SK-N-SH (cell line): ENCODE results near the gene LYZL6. TPM values are rescaled to one million over a fixed set of nuclear protein-coding genes. Genes with fewer than 3 reads are reported as not detected.

Experiments used
- CTCF ChIA-PET: fragments of 300-600, 350-600 bp; formaldehyde crosslinking; extraction: SDS; loops from one replicate; lab custom pipeline; 2021; lab: Yijun Ruan, JAX
- POLR2A ChIA-PET: fragments of 350-600 bp; sonication (Branson Sonifier 250); formaldehyde crosslinking; extraction: SDS; loops from one replicate; lab custom pipeline; 2020; ENCODE audit warnings: antibody characterized with exemption, inconsistent platforms; lab: Yijun Ruan, JAX
- DNase-seq: peaks from one replicate; pipeline ENCODE4 v3.0.0; 2012
- H2AFZ ChIP-seq: fragments of 200-600 bp; sonication (generic); 2 replicates; pipeline ENCODE4 v1.8.1; 2016; ENCODE audit warnings: antibody characterized with exemption, mild to moderate bottlenecking, low read depth
- H3F3A ChIP-seq: fragments of 200-600 bp; sonication (generic); replicated peaks from 2 replicates; pipeline ENCODE3; 2016; ENCODE audit warnings: antibody characterized with exemption, mild to moderate bottlenecking; ENCODE audit not compliant: insufficient read depth
- H3K27ac ChIP-seq, 2 experiments: fragments of 200-500 bp in 1 of 2; fragments of 200-600 bp in 1 of 2; sonication (Bioruptor generic) in 1 of 2; sonication (generic), shearing (Covaris generic) in 1 of 2; 2 replicates each; pipeline versions ENCODE4 v1.5.1 to v1.6.1; 2014 to 2016; ENCODE audit warnings: low read depth in 2 of 2, inconsistent platforms in 1 of 2, low read length in 1 of 2, mild to moderate bottlenecking in 1 of 2, mixed read lengths in 1 of 2
- H3K27me3 ChIP-seq: fragments of 200-600 bp; sonication (generic), shearing (Covaris generic); 2 replicates; pipeline ENCODE4 v1.6.1; 2016; ENCODE audit warnings: mixed run types; ENCODE audit not compliant: insufficient read depth
- H3K36me3 ChIP-seq, 2 experiments: fragments of 200-500 bp in 1 of 2; fragments of 200-600 bp in 1 of 2; sonication (Bioruptor generic) in 1 of 2; sonication (generic) in 1 of 2; replicated peaks in 1 of 2; 2 replicates each; pipeline versions ENCODE3 to v1.5.1; 2014 to 2016; ENCODE audit warnings: low read length in 1 of 2, mild to moderate bottlenecking in 1 of 2; ENCODE audit not compliant: insufficient read depth in 2 of 2, control insufficient read depth in 1 of 2
- H3K4me1 ChIP-seq, 2 experiments: fragments of 200-500 bp in 1 of 2; fragments of 200-600 bp in 1 of 2; sonication (Bioruptor generic) in 1 of 2; sonication (generic), shearing (Covaris generic) in 1 of 2; 2 replicates each; pipeline versions ENCODE4 v1.5.1 to v1.6.1; 2014 to 2016; ENCODE audit warnings: low read depth in 1 of 2, low read length in 1 of 2, mixed run types in 1 of 2; ENCODE audit not compliant: insufficient read depth in 2 of 2, control insufficient read depth in 1 of 2
- H3K4me2 ChIP-seq: fragments of 200-600 bp; sonication (generic), shearing (Covaris generic); 2 replicates; pipeline ENCODE4 v1.6.1; 2017; ENCODE audit warnings: mixed run types
- H3K4me3 ChIP-seq, 2 experiments: fragments of 200-500 bp in 1 of 2; fragments of 200-600 bp in 1 of 2; sonication (Bioruptor generic) in 1 of 2; sonication (generic), shearing (Covaris generic) in 1 of 2; 2 replicates each; pipeline versions ENCODE4 v1.5.1 to v1.8.1; 2014 to 2016; ENCODE audit warnings: low read depth in 2 of 2, inconsistent platforms in 1 of 2, low read length in 1 of 2, mild to moderate bottlenecking in 1 of 2, mixed read lengths in 1 of 2, moderate library complexity in 1 of 2
- H3K79me2 ChIP-seq: fragments of 200-600 bp; sonication (generic); 2 replicates; pipeline ENCODE4 v1.8.1; 2017; ENCODE audit warnings: mild to moderate bottlenecking; ENCODE audit not compliant: insufficient read depth
- H3K9ac ChIP-seq: fragments of 200-600 bp; sonication (generic); 2 replicates; pipeline ENCODE4 v1.6.1; 2017; ENCODE audit warnings: mixed run types
- H3K9me2 ChIP-seq: fragments of 200-600 bp; sonication (generic); 2 replicates; pipeline ENCODE4 v1.6.1; 2017; ENCODE audit warnings: mixed run types
- H3K9me3 ChIP-seq: fragments of 200-600 bp; sonication (generic); 2 replicates; pipeline ENCODE4 v1.6.1; 2017; ENCODE audit warnings: mixed run types, mild to moderate bottlenecking, moderate library complexity
- H4K20me1 ChIP-seq: fragments of 200-600 bp; sonication (generic); 2 replicates; pipeline ENCODE4 v1.6.1; 2017; ENCODE audit warnings: mild to moderate bottlenecking, mixed run types; ENCODE audit not compliant: insufficient read depth
- CHD2 ChIP-seq: fragments of 150-350 bp; IDR thresholded peaks from 2 replicates; pipeline ENCODE4 v1.6.1; 2018; ENCODE audit warnings: low read length; ENCODE audit not compliant: partially characterized antibody
- EZH2phosphoT487 ChIP-seq: fragments of 200-600 bp; sonication (generic); IDR thresholded peaks from 2 replicates; pipeline ENCODE4 v1.6.1; 2017; ENCODE audit warnings: low read depth, mixed run types, mild to moderate bottlenecking, antibody characterized with exemption, moderate library complexity, borderline replicate concordance
- FOSL2 ChIP-seq: IDR thresholded peaks from 2 replicates; pipeline ENCODE4 v1.4.0; 2012; ENCODE audit warnings: low read depth, mild to moderate bottlenecking, moderate library complexity, borderline replicate concordance
- FOXJ3 ChIP-seq: sonication (generic); formaldehyde crosslinking; IDR thresholded peaks from 2 replicates; pipeline ENCODE4 v1.5.1; 2020; ENCODE audit warnings: mild to moderate bottlenecking, missing genetic modification reagents
- GATA2 ChIP-seq: sonication (generic); formaldehyde crosslinking; IDR thresholded peaks from 2 replicates; pipeline ENCODE4 v1.5.0; 2020; ENCODE audit warnings: mild to moderate bottlenecking, missing genetic modification reagents
- MXI1 ChIP-seq: IDR thresholded peaks from 2 replicates; pipeline ENCODE4 v1.6.1; 2012; ENCODE audit warnings: mild to moderate bottlenecking, low read depth, low read length, improper control_type of control experiment
- NFIC ChIP-seq: IDR thresholded peaks from 2 replicates; pipeline ENCODE4 v1.4.0; 2012; ENCODE audit warnings: borderline replicate concordance
- REST ChIP-seq: IDR thresholded peaks from 2 replicates; pipeline ENCODE4 v1.6.1; 2012; ENCODE audit warnings: mild to moderate bottlenecking, low read depth, low read length, moderate library complexity
- RXRA ChIP-seq: IDR thresholded peaks from 2 replicates; pipeline ENCODE4 v1.4.0; 2012; ENCODE audit warnings: low read depth, mild to moderate bottlenecking, borderline replicate concordance
- TCF12 ChIP-seq: IDR thresholded peaks from 2 replicates; pipeline ENCODE4 v1.4.0; 2012
- USF1 ChIP-seq: IDR thresholded peaks from 2 replicates; pipeline ENCODE4 v1.4.0; 2012; ENCODE audit warnings: low read depth, borderline replicate concordance
- USF2 ChIP-seq: fragments of 150-350 bp; IDR thresholded peaks from 2 replicates; pipeline ENCODE4 v1.6.1; 2017; ENCODE audit warnings: antibody characterized with exemption, low read length, low read depth, borderline replicate concordance
- ZBTB33 ChIP-seq: IDR thresholded peaks from 2 replicates; pipeline ENCODE4 v1.4.0; 2012; ENCODE audit warnings: low read depth, borderline replicate concordance
- WGBS: methylation state at CpG from one replicate; pipeline ENCODE4 v1.1.6; 2017; ENCODE audit warnings: low lambda C conversion rate; 5-methylcytosine and 5-hydroxymethylcytosine counted together
- polyA plus RNA-seq, 3 experiments: library from polyadenylated mRNA; depleted of rRNA; stranded (reverse); fragments of >200 nt; gene quantifications; 2 replicates each; pipeline ENCODE4 v1.2.3, GENCODE V29; 2012

The LYZL6 gene
- polyA plus RNA-seq, 1 of the 3 experiments (the other 2 are of a cell fraction), result not detected

GRCh38 chr17:35920229-35920628 lies 23.3 kb downstream of the LYZL6 start:
- ChIA-PET POLR2A (no interaction called here), CTCF (no interaction called here)
- H3K79me2 ChIP-seq, result no peaks in the 10 kb centered on the region
- DNase-seq, result no peak
- TF ChIP-seq USF1, result no peak
- TF ChIP-seq FOXJ3 (CRISPR knock-in tag), result no peak
- no peak for TF ChIP-seq MXI1
- no peak for TF ChIP-seq RXRA
- no peak for TF ChIP-seq TCF12
- TF ChIP-seq USF2, result no peak
- TF ChIP-seq NFIC, result no peak
- TF ChIP-seq ZBTB33, result no peak
- no peak for TF ChIP-seq FOSL2
- TF ChIP-seq CHD2, result no peak
- TF ChIP-seq GATA2 (CRISPR knock-in tag), result no peak
- no peak for TF ChIP-seq EZH2phosphoT487
- H4K20me1 ChIP-seq, result no peaks in the 10 kb centered on the region
- H3K4me2 ChIP-seq, result no peak overlapping the region
- no peak overlapping the region for H3K4me3 ChIP-seq
- no peaks in the 10 kb centered on the region for H3K27me3 ChIP-seq
- no peak overlapping the region for H3K9ac ChIP-seq
- no peaks in the 10 kb centered on the region for H3K36me3 ChIP-seq
- no peaks in the 10 kb centered on the region for H3K4me1 ChIP-seq
- H3K9me2 ChIP-seq, result no peaks in the 10 kb centered on the region
- H3K9me3 ChIP-seq, result no peaks in the 10 kb centered on the region
- no peak overlapping the region for H2AFZ ChIP-seq
- peaks cover 5% of the 10 kb centered on the region for H3F3A ChIP-seq
- 96% methylated on average over 1 of the region's 1 CpG for WGBS
- no peak overlapping the region for H3K27ac ChIP-seq

GRCh38 chr17:35918665-35919064 lies 24.8 kb downstream of the LYZL6 start:
- no peaks in the 10 kb centered on the region for H3K27me3 ChIP-seq
- no peaks in the 10 kb centered on the region for H3K4me1 ChIP-seq
- H3K79me2 ChIP-seq, result no peaks in the 10 kb centered on the region
- H3K9me2 ChIP-seq, result no peaks in the 10 kb centered on the region
- no peak overlapping the region for H2AFZ ChIP-seq
- POLR2A ChIA-PET, result no interaction called here
- no peaks in the 10 kb centered on the region for H3K36me3 ChIP-seq
- CTCF ChIA-PET, result no interaction called here
- peaks cover 5% of the 10 kb centered on the region for H3F3A ChIP-seq
- no peak for DNase-seq
- H3K27ac ChIP-seq, result no peak overlapping the region
- no peaks in the 10 kb centered on the region for H4K20me1 ChIP-seq
- H3K9ac ChIP-seq, result no peak overlapping the region
- 90% methylated on average over 3 of the region's 3 CpGs for WGBS
- no peaks in the 10 kb centered on the region for H3K9me3 ChIP-seq
- no peak overlapping the region for H3K4me2 ChIP-seq
- TF ChIP-seq REST, result no peak
- H3K4me3 ChIP-seq, result no peak overlapping the region
